GM19193 (cell line): ENCODE measurements around the gene TMPRSS6.

Experiments used
- POLR2A ChIP-seq: IDR thresholded peaks from 4 replicates; pipeline ENCODE4 v1.6.1; 2011; ENCODE audit not compliant: insufficient read depth, insufficient read length; ENCODE audit errors: extremely low read depth

The TMPRSS6 gene

DNA sequence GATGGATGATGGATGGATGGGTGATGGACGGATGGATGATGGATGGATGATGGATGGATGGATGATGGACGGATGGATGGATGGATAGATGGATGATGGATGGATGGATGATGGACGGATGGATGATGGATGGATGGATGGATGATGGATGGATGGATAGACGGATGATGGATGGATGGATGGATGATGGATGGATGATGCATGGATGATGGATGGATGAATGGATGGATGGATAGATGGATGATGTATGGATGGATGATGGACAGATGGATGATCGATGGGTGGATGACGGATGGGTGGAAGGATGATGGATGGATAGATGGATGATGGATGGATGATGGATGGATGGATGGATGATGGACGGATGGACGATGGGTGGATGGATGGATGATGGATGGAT is 36.8 kb downstream of the TMPRSS6 start:
- TF ChIP-seq POLR2A: no peak

DNA sequence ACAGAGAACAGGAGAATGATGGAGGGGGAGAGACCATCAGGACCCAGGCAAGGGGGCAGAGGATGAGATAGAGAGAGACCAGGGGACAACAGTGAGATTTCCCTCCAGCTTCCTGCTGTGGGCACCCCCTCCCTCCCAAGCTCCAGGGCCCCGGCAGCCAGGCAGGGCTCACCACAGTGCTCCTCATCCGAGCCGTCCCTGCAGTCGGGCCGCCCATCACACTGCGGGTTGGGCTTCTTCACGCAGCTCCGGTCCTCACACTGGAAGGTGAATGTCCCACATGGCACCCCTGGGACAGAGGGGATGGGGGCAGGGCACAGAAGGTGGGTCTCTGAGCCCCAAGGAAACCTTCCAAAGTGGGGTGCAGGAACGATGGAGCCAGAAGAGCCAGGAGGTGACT is 38.8 kb downstream of the TMPRSS6 start:
- TF ChIP-seq POLR2A: no peak

DNA sequence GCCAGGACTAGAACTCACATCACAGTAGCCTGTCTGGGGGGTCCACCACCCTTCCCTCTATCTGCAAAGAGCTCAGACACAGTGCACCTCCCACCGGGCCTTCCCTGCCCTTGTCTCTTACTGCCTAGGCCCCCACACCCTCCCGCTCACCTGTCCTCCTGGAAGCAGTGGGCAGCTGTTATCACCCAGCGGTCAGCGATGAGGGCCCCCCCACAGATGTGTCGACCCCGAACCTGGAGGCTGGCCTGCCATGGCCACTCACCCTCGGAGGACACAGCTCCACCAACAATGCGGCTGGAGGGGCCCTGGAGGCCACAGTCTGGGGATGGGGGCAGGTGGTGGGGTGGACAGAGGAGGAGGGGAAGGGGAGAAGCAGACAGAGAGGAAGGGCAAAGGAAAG is 39.2 kb downstream of the TMPRSS6 start:
- no peak for TF ChIP-seq POLR2A

DNA sequence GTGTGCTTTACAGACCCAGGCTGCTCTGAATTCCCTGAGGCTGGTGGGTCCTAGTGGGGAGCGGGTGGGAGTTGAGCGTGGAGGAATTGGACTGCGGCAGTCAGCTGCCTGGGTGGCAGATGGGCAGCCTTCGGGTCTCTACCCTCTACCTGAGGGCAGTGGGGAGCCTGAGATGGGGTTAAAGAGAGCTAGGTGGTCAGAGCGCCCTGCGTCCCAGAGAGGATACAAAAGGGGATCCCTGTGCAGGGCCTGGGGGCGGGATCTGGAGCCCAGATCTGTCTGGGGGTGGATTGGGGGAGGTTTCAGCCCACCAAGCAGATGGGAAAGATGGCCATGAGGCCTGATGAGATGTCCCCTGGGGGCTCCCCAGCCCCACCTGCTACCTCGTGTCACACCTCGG is 39.8 kb downstream of the TMPRSS6 start:
- TF ChIP-seq POLR2A: no peak

DNA sequence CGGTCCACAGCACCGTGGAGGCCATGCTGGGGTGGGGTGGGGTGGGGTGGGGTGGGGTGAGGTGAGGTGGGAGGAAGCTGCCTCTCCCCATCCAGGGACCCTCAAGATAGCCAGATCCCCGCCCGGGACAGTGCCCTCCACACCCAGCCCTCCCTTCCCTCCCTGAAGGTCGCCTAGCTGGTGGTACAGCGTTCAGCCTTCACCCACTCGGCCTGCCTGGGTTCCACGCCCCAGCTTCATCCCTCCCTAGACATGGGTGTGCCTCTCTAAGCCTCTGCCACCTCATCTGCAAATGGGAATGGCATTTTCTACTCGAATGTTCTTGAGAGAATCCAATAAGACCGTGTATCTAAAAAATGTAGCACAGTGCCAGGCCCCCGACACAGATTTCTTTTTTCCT is 40.2 kb downstream of the TMPRSS6 start:
- no peak for TF ChIP-seq POLR2A

DNA sequence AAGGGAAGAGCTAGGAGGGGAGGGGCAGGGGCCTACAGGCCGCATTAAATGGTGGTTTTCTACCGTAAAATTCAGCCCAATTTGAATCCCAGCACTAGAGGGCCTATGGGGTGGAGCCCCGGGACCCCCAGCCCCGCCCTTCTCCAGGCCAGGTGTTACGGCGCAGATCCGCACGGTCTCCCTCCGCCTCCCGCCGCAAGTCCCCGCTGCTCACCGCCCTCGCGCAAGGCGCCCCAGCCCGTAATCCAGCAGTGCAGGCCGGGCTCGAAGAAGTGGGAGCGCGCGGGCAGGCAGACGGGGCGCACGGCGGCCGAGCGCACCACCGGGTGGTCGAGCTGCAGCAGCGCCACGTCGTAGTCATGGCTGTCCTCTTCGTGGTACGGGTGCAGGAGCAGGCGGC is 40.7 kb downstream of the TMPRSS6 start:
- no peak for TF ChIP-seq POLR2A

DNA sequence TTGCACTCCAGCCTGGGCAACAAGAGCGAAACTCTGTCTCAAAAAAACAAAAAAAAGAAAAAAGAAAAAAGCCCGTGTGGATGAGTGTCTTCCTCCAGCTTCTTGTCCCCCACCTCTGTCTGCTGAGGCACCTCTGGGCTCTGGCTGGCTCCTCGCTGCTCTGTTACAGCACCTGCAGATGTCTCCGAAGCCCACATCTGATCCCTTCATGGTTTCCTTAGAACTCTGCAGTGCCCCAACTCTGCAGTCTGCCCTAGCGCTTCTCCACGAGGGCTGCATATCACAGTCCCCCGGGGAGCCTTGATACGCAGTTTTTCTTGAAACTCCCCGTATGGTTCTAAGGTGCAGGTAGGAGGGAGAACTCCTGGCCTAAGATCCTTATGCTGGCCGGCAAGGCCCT is 42.1 kb downstream of the TMPRSS6 start:
- TF ChIP-seq POLR2A: no peak

DNA sequence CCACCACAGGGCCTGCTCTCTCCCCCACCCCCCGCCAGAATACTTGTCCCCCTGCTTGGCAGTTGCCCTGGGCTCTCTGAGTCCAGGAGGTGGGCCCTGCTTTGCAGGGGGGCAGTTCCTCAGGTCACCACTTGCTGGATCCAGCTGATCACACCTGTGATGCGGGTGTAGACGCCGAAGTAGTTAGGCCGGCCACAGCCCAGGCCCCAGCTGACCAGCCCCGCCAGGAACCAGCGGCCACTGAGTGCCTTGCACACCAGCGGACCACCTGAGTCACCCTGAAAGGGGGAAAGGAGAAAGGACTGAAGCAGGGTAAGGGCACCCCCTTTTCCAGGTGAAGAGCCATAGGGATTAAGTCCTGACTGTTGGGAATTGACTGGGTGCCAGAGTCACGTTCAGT is 43.6 kb downstream of the TMPRSS6 start:
- TF ChIP-seq POLR2A: no peak

DNA sequence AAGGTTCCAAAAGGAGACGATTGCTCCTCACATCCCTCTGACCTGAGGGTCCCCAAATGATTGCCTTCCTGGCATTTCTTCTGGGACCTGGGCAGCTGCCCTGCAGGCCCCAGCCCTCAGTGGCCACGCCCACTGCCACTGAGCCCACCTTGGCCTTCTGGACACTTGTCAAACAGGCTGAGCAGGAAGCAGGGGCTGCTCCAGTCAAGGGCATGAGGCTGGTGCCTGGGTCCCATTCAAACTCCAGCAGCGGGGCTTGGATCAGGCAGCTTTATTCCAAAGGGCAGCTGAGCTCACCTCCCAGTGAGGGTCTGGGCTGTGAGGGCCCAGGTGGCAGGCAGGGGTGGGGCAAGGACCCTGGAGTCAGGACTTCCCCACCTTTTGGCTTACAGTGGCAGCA is 44.3 kb downstream of the TMPRSS6 start:
- no peak for TF ChIP-seq POLR2A

DNA sequence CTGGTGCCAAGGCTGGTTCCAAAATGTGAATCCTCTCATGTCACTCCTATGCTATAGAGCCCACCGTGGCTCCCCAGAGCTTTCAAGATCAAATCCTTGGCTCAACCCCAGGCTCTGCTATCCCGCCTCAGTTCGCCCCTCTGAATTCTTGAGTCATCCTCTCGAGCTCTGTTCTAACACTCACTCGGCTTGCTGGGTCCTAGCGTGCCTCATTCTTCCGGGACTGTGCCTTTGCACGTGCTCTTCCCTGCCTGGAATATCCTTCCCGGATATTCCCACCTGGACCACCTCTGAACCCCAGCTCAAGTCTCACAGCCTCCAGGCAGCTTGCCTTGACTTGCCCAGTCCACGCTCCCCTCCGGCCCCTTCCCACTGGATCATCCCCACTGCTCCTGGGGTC is 45.0 kb downstream of the TMPRSS6 start:
- TF ChIP-seq POLR2A: no peak

DNA sequence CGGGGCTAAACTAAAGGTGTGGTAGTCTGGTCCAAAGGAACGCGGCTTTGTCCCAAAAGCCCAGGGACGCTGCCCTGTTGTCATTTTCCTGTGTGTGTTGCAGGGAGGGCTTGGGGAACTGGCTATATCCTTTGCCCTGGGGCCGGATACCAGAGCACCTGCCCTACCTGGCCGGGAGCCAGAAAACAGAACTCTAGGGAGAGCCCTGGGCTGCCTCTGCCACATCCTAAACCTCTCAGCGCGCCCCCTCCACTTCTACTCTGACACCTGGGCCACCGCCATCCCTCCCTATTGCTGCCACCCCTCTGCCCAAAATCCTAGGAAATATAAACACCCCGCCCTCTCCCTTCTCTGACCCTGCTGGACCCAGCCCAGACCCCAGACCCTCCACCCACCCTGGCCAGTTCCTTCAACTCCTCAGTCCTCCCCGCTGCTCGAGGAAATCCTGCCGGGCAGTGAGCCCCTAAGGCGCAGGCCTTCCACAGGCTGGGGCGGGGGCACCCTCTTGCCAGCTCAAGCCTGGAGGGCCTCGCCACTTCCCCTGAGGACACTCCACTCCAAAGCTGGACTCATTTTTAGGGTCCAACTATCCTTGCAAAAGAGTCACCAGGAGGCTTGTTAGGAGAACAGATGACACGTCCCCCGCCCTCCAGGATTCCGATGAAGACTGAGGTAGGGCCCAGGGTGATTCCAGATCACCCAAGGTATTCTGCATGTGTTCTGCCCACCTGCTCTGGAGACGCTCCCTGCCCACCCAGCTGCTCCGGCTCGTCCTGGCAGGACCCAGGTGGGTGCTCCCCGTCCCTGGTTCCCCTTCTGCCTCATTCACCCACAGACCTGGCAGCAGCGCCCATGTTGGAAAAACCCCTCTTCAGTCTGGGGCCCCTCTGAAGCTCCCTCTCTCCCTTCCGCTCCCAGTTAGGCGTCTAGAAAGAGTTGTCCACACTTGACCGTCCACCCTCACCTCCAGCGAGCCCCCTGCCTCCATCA is 45.8 kb downstream of the TMPRSS6 start:
- no peak for TF ChIP-seq POLR2A

DNA sequence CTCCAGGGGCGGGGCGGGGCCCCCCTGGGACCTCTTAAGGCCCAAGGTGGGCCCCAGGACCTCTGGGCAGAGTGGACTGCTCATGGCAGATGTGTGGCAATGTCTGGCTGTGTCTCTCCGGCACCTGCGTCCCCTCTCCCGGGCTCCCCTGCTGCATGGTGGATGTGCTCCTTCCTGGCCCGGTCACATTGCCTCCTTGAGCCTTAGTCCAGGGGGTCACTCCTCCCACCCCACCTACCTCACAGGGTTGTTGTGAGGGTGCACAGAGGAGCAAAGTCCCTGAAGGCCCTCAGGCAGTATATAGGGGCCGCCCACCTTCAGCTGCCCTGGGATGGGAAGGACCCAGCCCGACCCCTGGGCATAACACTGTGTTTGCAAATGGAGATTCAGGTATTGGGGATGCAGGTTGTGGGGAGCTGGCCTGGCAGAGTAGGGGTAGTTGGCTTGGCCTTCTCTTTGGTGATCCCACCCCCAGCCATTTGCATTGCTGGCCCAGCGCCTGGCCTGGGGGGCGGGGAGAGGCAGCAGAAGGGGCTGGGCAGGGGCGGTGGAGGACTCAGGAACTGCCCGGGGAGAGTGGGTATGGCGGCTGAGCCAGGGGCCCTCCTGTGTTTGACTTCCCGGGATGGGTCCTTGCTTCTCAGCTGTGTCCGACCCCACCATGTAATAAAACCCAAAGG is 46.7 kb downstream of the TMPRSS6 start:
- TF ChIP-seq POLR2A: no peak

DNA sequence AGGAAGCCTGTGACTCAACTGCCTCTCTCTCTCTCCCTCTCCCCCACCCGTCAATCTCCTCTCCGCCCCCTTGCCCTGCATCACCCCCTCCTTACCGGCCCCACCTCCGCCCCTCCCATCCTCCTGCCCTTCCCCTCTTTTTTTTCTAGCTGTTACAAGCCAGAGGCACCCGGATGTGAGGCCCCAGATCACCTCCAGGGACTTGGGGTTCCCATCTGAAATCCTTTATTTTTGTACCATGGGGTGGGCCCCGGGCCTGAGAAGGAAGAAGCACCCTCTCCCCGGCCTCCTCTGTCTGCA is 47.2 kb downstream of the TMPRSS6 start:
- TF ChIP-seq POLR2A: no peak

DNA sequence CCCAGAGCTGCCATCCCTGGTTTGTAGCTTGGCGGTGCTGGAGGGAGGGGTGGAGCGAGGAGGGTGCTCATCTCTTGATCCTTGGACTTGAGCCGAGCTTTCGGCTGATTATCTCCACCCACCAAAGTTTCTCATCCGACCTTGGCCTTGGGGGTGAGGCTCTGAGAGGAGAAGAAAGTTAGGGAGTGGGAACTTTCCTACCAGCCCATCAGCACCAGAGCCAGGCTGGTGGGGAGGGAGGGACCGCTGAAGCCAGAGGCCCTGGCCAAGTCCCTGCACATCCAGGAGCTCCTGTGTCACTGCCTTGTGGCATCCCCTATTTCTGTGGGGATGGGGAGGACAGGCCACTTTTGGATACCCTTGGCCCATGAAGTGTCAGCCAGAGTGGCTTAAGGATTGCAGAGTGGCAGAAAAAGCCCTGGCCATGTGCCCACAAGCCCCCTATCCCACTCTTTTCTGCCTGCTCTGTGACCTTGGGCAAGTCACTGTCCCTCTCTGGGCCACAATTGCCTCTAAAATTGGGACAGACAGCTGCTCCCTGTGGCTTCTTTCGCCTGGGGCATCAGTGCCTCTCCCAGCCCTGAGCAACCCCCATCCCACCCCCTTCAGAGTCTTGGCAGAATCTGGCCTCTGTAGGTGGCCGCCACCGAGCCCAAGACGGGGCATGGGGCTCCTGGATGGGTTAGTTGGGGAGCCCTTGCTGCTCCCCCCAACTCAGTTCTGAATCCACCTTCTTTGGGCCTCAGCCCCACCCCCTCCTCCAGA is 47.7 kb downstream of the TMPRSS6 start:
- no peak for TF ChIP-seq POLR2A

DNA sequence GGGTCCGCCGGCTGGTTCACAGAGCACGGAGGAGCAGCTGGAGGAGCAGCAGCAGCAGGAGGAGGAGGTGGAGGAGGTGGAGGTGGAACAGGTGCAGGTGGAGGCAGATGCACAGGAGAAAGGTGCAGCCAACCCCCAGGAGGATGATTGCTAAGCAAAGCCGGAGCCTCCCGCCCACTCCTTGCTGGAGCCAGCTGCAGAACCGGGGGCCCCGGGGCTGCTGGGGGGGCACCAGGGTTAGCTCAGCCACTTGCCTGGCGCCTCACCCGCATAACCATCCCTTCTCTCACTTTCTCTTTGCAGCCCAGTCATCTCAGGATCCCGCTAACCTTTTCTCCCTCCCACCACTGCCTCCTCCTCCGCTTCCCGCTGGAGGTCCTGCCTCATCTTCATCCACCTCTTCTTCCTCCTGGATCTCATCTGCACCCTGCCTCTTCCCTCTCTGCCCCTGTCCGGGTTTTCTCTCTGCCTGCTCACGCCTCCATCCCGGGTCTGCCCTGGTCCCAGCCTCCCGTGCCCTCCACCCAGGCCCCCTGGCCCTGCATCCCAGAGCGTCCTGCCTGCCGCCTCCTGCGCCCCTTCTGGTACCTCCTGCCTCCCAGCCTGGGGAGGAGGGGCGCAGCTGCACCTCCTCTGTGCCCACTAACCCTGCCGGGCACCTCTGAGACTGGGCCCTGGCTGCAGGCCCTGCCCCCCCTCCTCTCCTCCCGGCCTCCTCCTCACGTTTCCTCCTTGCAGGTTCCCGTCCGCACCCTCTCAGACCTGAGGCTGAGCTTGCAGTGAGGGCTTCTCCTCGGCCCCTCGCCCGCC is 48.5 kb downstream of the TMPRSS6 start:
- no peak for TF ChIP-seq POLR2A
